SU-DHL-6 (cell line): ENCODE results near the gene NRK.

Source experiments
- H2AFZ ChIP-seq: fragments of 200-600 bp; sonication (generic); 2 replicates; pipeline ENCODE4 v1.6.1; 2014; ENCODE audit warnings: low read depth, mild to moderate bottlenecking, moderate library complexity, mixed read lengths, antibody characterized with exemption, low read length; ENCODE audit not compliant: severe bottlenecking
- H3F3A ChIP-seq: fragments of 200-600 bp; shearing (Covaris generic); 2 replicates; pipeline ENCODE4 v1.6.0; 2016; ENCODE audit warnings: antibody characterized with exemption, mild to moderate bottlenecking; ENCODE audit not compliant: insufficient read depth
- H3K27ac ChIP-seq: fragments of 200-600 bp; sonication (generic); 2 replicates; pipeline ENCODE4 v1.5.1; 2016; ENCODE audit warnings: low read depth, mild to moderate bottlenecking, low read length, moderate library complexity, mixed read lengths
- H3K27me3 ChIP-seq: fragments of 200-600 bp; sonication (generic), shearing (Covaris generic); 2 replicates; pipeline ENCODE4 v1.6.0; 2014; ENCODE audit warnings: mild to moderate bottlenecking, low read length
- H3K36me3 ChIP-seq: fragments of 200-600 bp; sonication (generic); 2 replicates; pipeline ENCODE4 v1.6.1; 2014; ENCODE audit warnings: mild to moderate bottlenecking, low read length, mixed read lengths
- H3K4me2 ChIP-seq: fragments of 300-600, 200-600 bp; shearing (Covaris generic), sonication (generic); 2 replicates; pipeline ENCODE4 v1.6.0; 2014; ENCODE audit warnings: low read length, low read depth, mild to moderate bottlenecking; ENCODE audit not compliant: poor library complexity, severe bottlenecking
- H3K4me3 ChIP-seq: fragments of 200-600 bp; sonication (generic); 2 replicates; pipeline ENCODE4 v1.5.1; 2014; ENCODE audit warnings: antibody characterized with exemption, low read length, mild to moderate bottlenecking, mixed read lengths; ENCODE audit not compliant: insufficient read depth, poor library complexity, severe bottlenecking
- H3K79me2 ChIP-seq: fragments of 200-600 bp; sonication (generic); 2 replicates; pipeline ENCODE4 v1.6.1; 2014; ENCODE audit warnings: mild to moderate bottlenecking, low read length, moderate library complexity; ENCODE audit not compliant: insufficient read depth
- H3K9ac ChIP-seq: fragments of 200-600 bp; sonication (generic); 2 replicates; pipeline ENCODE4 v1.7.0; 2014; ENCODE audit warnings: mild to moderate bottlenecking, low read length
- H3K9me2 ChIP-seq: fragments of 200-600 bp; sonication (generic); replicated peaks from 2 replicates; pipeline ENCODE4 v1.6.1; 2014; ENCODE audit warnings: low read length; ENCODE audit not compliant: insufficient read depth
- H3K9me3 ChIP-seq: fragments of 200-600 bp; sonication (generic); 2 replicates; pipeline ENCODE4 v1.6.1; 2014; ENCODE audit warnings: low read length, mixed read lengths; ENCODE audit not compliant: insufficient read depth
- H4K20me1 ChIP-seq: fragments of 200-600 bp; sonication (generic); 2 replicates; pipeline ENCODE4 v1.6.1; 2014; ENCODE audit warnings: low read depth, mild to moderate bottlenecking, antibody characterized with exemption, low read length, moderate library complexity, mixed read lengths
- CTCF ChIP-seq: fragments of 200-600 bp; sonication (generic); IDR thresholded peaks from one replicate; pipeline ENCODE4 v1.5.1; 2017; ENCODE audit warnings: antibody characterized with exemption, mild to moderate bottlenecking, low read length, moderate library complexity; ENCODE audit not compliant: insufficient read depth, poor library complexity, severe bottlenecking
- EZH2phosphoT487 ChIP-seq: fragments of 200-600 bp; sonication (generic), shearing (Covaris generic); conservative IDR thresholded peaks from 2 replicates; pipeline ENCODE4 v1.6.1; 2018; ENCODE audit warnings: mild to moderate bottlenecking, antibody characterized with exemption, low read length, moderate library complexity, mixed read lengths

The NRK gene

GRCh38 chrX:105870445-105870844, 48.1 kb downstream of the NRK start:
- Histone ChIP-seq H3K27me3 (no peaks in the 10 kb centered on the region), H3K79me2 (no peaks in the 10 kb centered on the region), H3K36me3 (no peaks in the 10 kb centered on the region), H3K9ac (no peak overlapping the region), H3F3A (no peaks in the 10 kb centered on the region), H4K20me1 (no peaks in the 10 kb centered on the region), H3K4me3 (no peak overlapping the region), H2AFZ (no peak overlapping the region), H3K9me3 (no peaks in the 10 kb centered on the region), H3K4me2 (no peak overlapping the region), H3K27ac (no peak overlapping the region), H3K9me2 (no peaks in the 10 kb centered on the region)
- TF ChIP-seq EZH2phosphoT487: no peak
- TF ChIP-seq CTCF: no peak

GRCh38 chrX:105872941-105873340, 50.6 kb downstream of the NRK start:
- Histone ChIP-seq H3K27me3 (no peaks in the 10 kb centered on the region), H4K20me1 (no peaks in the 10 kb centered on the region), H3F3A (no peaks in the 10 kb centered on the region), H3K4me2 (no peak overlapping the region), H3K4me3 (no peak overlapping the region), H2AFZ (no peak overlapping the region), H3K9ac (no peak overlapping the region), H3K9me2 (no peaks in the 10 kb centered on the region), H3K36me3 (no peaks in the 10 kb centered on the region), H3K27ac (no peak overlapping the region), H3K9me3 (no peaks in the 10 kb centered on the region), H3K79me2 (no peaks in the 10 kb centered on the region)
- TF ChIP-seq CTCF (no peak), EZH2phosphoT487 (no peak)

- H3K9me3 ChIP-seq: no peaks in the 10 kb centered on the region
- H3F3A ChIP-seq: no peaks in the 10 kb centered on the region
- H3K4me2 ChIP-seq: no peak overlapping the region
- H3K9me2 ChIP-seq: no peaks in the 10 kb centered on the region
- H3K36me3 ChIP-seq: no peaks in the 10 kb centered on the region
- no peak overlapping the region for H3K4me3 ChIP-seq
- TF ChIP-seq EZH2phosphoT487 (no peak), CTCF (no peak)
- no peak overlapping the region for H3K9ac ChIP-seq
- H3K79me2 ChIP-seq: no peaks in the 10 kb centered on the region
- H4K20me1 ChIP-seq: no peaks in the 10 kb centered on the region
- H2AFZ ChIP-seq: no peak overlapping the region
- H3K27me3 ChIP-seq: no peaks in the 10 kb centered on the region
- no peak overlapping the region for H3K27ac ChIP-seq
These were observed 52.5 kb downstream of the NRK start for GRCh38 chrX:105874790-105875189.

GRCh38 chrX:105876658-105877057, 54.3 kb downstream of the NRK start:
- no peak overlapping the region for H3K9ac ChIP-seq
- no peaks in the 10 kb centered on the region for H3K79me2 ChIP-seq
- H3K9me2 ChIP-seq: no peaks in the 10 kb centered on the region
- no peak overlapping the region for H3K4me2 ChIP-seq
- TF ChIP-seq EZH2phosphoT487 (no peak), CTCF (no peak)
- H4K20me1 ChIP-seq: no peaks in the 10 kb centered on the region
- no peaks in the 10 kb centered on the region for H3F3A ChIP-seq
- H3K4me3 ChIP-seq: no peak overlapping the region
- H3K27me3 ChIP-seq: no peaks in the 10 kb centered on the region
- H2AFZ ChIP-seq: no peak overlapping the region
- H3K27ac ChIP-seq: no peak overlapping the region
- H3K36me3 ChIP-seq: no peaks in the 10 kb centered on the region
- H3K9me3 ChIP-seq: no peaks in the 10 kb centered on the region
